Mesodermal cell (in vitro differentiated cells): Measurements from ENCODE around the gene SLC25A34.
A peak's percentile ranks its signal among the peaks of the same experiment; 100 is the strongest.

Source experiments
- H3K27ac ChIP-seq: 2 replicates; pipeline ENCODE4 v1.7.0; 2013; ENCODE audit warnings: mild to moderate bottlenecking, low read depth, low read length, moderate library complexity; ENCODE audit not compliant: severe bottlenecking
- H3K36me3 ChIP-seq: 2 replicates; pipeline ENCODE4 v1.7.1; 2013; ENCODE audit warnings: mild to moderate bottlenecking, low read length, moderate library complexity; ENCODE audit not compliant: control insufficient read depth, insufficient read depth
- H3K4me1 ChIP-seq: one replicate; pipeline ENCODE4 v1.7.1; 2013; ENCODE audit warnings: mild to moderate bottlenecking, low read length; ENCODE audit not compliant: insufficient read depth, control insufficient read depth, poor library complexity, severe bottlenecking
- H3K4me3 ChIP-seq: 2 replicates; pipeline ENCODE4 v1.7.0; 2013; ENCODE audit warnings: low read length, control low read depth, mild to moderate bottlenecking; ENCODE audit not compliant: insufficient read depth, poor library complexity, severe bottlenecking; ENCODE audit errors: extremely low read depth
- H3K9me3 ChIP-seq: 2 replicates; pipeline ENCODE4 v1.7.1; 2013; ENCODE audit warnings: mild to moderate bottlenecking, low read length, moderate library complexity; ENCODE audit not compliant: control insufficient read depth
- WGBS, 2 experiments: methylation state at CpG; one replicate each; pipeline ENCODE4 v1.1.5; 2013; ENCODE audit warnings: missing lambda C conversion rate in 2 of 2; ENCODE audit not compliant: insufficient coverage in 2 of 2; 5-methylcytosine and 5-hydroxymethylcytosine counted together

Gene SLC25A34

DNA sequence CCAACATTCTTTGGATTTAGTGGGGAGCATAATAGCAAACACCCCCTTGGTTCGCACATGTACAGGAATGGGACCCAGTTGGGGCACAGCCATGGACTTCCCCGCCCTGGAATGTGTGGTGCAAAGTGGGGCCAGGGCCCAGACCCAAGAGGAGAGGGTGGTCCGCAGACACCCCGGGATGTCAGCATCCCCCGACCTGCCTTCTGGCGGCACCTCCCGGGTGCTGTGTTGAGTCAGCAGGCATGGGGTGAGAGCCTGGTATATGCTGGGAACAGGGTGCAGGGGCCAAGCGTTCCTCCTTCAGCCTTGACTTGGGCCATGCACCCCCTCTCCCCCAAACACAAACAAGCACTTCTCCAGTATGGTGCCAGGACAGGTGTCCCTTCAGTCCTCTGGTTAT lies 49.6 kb downstream of the SLC25A34 start:
- Histone ChIP-seq H3K27ac (no peak overlapping the region), H3K9me3 (no peaks in the 10 kb centered on the region), H3K4me1 (no peaks in the 10 kb centered on the region), H3K36me3 (peaks cover 49% of the 10 kb centered on the region), H3K4me3 (no peak overlapping the region)
- WGBS, 2 experiments: 97 to 100% methylated on average over 6 to 7 of the region's 8 CpGs

GRCh38 chr1:15786581-15786980 lies 50.5 kb downstream of the SLC25A34 start:
- peaks cover 40% of the 10 kb centered on the region for H3K36me3 ChIP-seq
- peak overlapping the region; percentile 5 for H3K27ac ChIP-seq
- no peaks in the 10 kb centered on the region for H3K9me3 ChIP-seq
- H3K4me3 ChIP-seq: no peak overlapping the region
- 83 to 88% methylated on average over 7 to 9 of the region's 10 CpGs for WGBS, 2 experiments
- H3K4me1 ChIP-seq: no peaks in the 10 kb centered on the region

DNA sequence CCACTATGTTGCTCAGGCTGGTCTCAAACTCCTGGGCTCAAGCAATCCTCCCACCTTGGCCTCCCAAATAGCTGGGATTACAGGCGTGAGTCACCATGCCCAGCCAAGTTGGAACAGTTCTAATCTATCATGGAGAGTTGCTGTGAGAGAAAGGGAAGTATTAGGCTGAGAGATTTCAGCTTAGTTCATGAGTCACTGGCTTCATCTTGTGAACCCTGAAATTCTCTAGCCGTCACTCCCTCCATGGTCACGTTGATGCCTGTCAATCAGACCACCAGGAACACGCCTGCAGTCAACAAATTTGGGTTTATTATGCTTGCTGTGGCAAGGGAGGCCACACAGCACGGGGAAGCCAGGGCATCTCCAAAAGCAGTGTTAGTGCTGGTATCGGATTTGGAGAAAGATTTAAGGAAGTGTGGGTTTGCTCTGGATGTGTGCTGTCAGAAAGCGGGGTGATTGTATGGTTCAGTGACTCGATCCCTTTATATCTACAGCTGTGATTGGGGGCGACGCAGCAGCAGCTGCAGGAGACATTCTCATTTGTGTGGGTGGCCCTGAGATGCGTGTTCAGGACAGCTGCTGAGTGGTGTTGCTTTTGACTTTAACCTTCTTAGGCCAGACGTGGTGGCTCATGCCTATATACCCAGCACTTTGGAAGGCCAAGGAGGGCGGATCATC lies 52.7 kb downstream of the SLC25A34 start:
- peaks cover 19% of the 10 kb centered on the region for H3K36me3 ChIP-seq
- 91% methylated on average over 12 of the region's 13 CpGs for WGBS, 2 experiments
- H3K27ac ChIP-seq: no peak overlapping the region
- H3K4me3 ChIP-seq: no peak overlapping the region
- no peaks in the 10 kb centered on the region for H3K9me3 ChIP-seq
- peaks cover 9% of the 10 kb centered on the region for H3K4me1 ChIP-seq
